Epithelial cell of esophagus (primary cell): ENCODE results near the gene ANKRD12.

Experiments used
- DNase-seq: peaks from one replicate; pipeline ENCODE4 v3.0.0; 2010; ENCODE audit warnings: low read depth
- H3K4me3 ChIP-seq: 2 replicates; pipeline ENCODE4 v1.5.1; 2011; ENCODE audit warnings: mild to moderate bottlenecking, low read length, control low read depth
- TF ChIP-seq, protein P1 (sequence below): IDR thresholded peaks from 2 replicates; pipeline ENCODE4 v1.5.1; 2011; ENCODE audit warnings: low read depth, mild to moderate bottlenecking, low read length, control low read depth, inconsistent platforms; ENCODE audit not compliant: insufficient read depth; ENCODE audit errors: missing control alignments

Gene ANKRD12

DNA sequence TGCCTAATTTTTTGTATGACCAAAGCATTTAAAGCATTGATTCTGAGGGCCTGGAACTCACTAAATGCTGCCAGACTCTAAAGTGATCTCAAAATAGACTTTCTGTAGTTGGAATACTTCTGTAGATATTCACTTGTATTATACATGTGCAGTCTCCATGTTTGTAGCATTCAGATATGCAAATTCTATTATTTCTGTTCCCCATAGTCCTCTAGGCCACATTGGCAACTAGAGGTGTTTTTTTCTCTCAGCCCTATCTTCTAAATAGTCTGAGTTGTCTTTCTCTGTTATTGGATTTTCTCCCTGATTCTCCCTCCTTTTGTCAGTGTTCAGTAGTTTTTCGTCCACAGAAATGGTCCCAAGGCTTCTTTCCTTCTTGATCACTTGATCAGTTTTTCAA lies 38.5 kb downstream of the ANKRD12 start:
- no peak for DNase-seq
- TF ChIP-seq, protein P1, sequence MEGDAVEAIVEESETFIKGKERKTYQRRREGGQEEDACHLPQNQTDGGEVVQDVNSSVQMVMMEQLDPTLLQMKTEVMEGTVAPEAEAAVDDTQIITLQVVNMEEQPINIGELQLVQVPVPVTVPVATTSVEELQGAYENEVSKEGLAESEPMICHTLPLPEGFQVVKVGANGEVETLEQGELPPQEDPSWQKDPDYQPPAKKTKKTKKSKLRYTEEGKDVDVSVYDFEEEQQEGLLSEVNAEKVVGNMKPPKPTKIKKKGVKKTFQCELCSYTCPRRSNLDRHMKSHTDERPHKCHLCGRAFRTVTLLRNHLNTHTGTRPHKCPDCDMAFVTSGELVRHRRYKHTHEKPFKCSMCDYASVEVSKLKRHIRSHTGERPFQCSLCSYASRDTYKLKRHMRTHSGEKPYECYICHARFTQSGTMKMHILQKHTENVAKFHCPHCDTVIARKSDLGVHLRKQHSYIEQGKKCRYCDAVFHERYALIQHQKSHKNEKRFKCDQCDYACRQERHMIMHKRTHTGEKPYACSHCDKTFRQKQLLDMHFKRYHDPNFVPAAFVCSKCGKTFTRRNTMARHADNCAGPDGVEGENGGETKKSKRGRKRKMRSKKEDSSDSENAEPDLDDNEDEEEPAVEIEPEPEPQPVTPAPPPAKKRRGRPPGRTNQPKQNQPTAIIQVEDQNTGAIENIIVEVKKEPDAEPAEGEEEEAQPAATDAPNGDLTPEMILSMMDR = no peak
- H3K4me3 ChIP-seq = no peak overlapping the region

DNA sequence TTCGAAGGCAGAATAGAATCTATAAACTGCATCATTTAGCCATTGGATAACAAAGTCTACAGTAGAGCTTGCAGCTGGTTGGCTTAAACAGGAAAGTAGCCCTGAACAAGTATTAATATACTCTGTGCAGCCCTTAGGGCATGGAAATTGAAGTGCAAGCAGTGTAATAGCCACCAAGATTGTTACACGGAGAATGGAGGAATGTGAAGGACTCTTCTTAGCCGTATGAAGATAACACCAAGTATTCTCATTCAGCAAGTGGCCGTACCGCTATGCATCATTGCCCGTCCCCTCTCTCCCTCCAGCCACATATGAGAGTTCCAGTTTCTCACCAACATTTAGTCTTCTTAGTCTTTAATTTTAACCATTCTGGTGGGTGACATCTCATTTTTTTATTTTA lies 40.5 kb downstream of the ANKRD12 start:
- no peak overlapping the region for H3K4me3 ChIP-seq
- TF ChIP-seq, protein P1 = no peak
- no peak for DNase-seq

DNA sequence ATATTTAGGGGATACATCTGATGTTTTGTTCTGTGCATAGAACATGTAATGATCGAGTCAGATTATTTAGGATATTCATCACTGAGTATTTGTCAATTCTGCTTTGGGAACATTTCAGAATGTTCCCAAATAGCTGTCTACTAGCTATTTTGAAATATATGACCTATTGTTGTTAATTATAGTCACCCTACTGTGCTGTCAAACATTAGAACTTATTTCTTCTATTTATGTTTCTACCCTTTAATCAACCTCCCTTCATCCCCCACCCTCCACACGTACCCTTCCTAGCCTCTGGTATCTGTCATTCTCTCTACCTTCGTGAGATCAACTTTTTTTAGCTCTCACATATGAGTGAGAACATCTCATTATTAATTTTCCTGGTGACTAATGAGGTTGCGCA lies 40.9 kb downstream of the ANKRD12 start:
- TF ChIP-seq, protein P1 = no peak
- no peak overlapping the region for H3K4me3 ChIP-seq

DNA sequence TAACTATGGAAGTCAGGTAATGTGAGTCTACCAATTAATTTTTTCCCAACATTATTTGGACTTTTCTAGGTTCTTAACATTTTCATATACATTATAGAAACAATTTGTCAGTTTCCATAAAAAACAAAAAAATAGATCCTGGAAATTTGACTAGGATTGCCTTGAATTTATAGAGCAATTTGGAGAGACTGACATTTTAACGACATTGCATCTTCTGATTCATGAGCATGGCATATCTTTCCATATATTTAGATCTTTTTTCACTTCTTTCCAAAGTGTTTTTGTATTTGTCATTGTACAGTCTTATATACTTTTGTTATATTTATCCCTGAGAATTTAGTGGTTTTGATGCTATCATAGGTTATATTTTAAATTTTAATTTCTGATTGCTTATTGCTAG lies 42.0 kb downstream of the ANKRD12 start:
- no peak overlapping the region for H3K4me3 ChIP-seq
- TF ChIP-seq, protein P1 = no peak
- DNase-seq = no peak

More for the DNA sequence above, 40.9 kb downstream of the ANKRD12 start:
- peak; percentile 26 for DNase-seq

DNA sequence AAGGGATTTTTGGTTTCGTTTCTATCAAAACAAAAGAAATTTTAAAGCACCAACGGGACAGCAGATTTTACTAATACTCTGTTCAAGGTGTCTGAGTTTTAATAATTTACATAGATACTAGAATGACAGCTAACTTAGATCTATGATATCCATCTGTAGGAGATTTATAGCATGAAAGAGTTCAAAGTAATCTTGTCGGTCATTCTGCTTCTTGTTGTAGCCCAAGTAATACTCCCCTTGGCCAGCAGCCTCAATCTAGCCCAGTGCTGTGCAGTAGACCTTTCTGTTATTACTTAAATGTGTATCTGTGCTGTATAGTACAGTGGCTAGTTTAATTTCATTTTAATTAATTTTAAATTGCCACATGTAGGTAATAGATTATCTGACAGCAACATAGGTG lies 44.7 kb downstream of the ANKRD12 start:
- H3K4me3 ChIP-seq = no peak overlapping the region
- TF ChIP-seq, protein P1 = no peak
- no peak for DNase-seq

DNA sequence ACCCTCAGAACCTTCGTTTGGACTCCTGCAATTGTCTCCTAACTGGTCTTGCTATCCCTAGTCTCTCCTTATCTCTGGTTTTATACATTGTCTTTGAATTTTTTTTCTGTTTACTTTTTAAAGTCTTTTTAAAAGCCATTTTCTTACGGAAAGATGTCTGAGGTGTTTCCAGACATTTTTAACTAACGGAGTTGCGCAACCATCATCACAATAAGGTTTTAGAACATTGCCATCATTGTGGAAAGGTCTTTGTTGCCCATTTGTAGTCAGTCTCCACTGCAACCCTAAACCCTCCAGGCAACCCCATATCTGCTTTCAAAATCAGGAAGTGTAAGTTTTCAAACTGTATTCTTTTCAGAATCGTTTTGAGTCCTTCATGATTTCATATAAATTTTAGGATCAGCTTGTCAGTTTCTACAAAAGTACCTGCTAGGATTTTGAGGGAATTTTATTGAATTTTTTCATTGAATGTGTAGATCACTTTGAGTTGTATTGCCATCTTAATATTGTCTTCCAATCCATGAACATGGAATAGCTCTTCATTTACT lies 46.3 kb downstream of the ANKRD12 start:
- no peak for DNase-seq
- no peak overlapping the region for H3K4me3 ChIP-seq
- TF ChIP-seq, protein P1 = no peak

DNA sequence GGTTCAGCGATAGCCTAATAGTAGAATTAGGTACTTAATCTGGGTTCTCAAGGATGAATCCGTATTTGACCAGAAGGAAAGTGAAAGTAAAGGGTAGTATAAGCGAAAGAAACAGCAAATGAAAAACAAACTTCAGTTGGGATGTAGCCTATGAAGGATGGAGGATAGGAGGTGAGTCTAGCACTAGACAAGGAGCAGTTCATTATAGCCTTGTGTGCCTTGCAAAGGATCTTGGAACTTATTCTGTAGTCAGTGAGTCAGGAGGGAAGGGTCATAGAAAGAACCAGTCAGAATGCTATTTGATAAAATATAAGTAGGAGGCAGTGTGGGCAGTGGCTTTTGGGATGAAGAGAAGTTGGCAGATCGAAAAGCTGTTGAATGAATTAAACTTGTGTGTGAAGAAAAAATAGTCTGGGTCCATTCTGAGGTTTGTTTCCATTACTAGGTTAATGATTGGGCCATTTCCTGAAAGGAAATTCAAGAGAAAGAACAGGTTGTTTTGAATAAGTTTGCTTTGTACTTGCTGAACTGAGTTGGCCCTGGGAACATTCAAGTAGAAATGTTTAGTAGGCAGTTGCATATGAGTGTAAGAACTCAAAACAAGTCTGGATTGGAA lies 48.5 kb downstream of the ANKRD12 start:
- no peak overlapping the region for H3K4me3 ChIP-seq
- DNase-seq = no peak
- TF ChIP-seq, protein P1 = no peak
